Panc1 (cell line): ENCODE measurements around the gene CD274. TPM values are rescaled to one million over a fixed set of nuclear protein-coding genes. Genes with fewer than 3 reads are reported as not detected.

Experiments used
- total RNA-seq: library from RNA; stranded (reverse); gene quantifications from one replicate; pipeline ENCODE4 v1.2.1, GENCODE V29; 2021; ENCODE audit not compliant: unreplicated experiment

The CD274 gene
- total RNA-seq, 1 experiment from 2014 or later: 0.21 TPM

Other genes starting within 250 kb of the CD274 start
- gene INSL4, start 219.1 kb upstream of the CD274 start, total RNA-seq: not detected
- not detected for gene RLN2, start 145.8 kb upstream of the CD274 start, total RNA-seq
- not detected for gene RLN1, start 110.7 kb upstream of the CD274 start, total RNA-seq
- 9.3 TPM for gene PLGRKT, start 12.6 kb upstream of the CD274 start, total RNA-seq
- not detected for gene PDCD1LG2, start 60.0 kb downstream of the CD274 start, total RNA-seq
- gene RIC1, start 178.6 kb downstream of the CD274 start, total RNA-seq: 7.0 TPM